Measurements from ENCODE around the gene CCL21.
A peak's percentile ranks its signal among the peaks of the same experiment; 100 is the strongest.

Gene CCL21

GRCh38 chr9:34684816-34685215, 25.1 kb downstream of the CCL21 start:
- TF ChIP-seq, protein P1, sequence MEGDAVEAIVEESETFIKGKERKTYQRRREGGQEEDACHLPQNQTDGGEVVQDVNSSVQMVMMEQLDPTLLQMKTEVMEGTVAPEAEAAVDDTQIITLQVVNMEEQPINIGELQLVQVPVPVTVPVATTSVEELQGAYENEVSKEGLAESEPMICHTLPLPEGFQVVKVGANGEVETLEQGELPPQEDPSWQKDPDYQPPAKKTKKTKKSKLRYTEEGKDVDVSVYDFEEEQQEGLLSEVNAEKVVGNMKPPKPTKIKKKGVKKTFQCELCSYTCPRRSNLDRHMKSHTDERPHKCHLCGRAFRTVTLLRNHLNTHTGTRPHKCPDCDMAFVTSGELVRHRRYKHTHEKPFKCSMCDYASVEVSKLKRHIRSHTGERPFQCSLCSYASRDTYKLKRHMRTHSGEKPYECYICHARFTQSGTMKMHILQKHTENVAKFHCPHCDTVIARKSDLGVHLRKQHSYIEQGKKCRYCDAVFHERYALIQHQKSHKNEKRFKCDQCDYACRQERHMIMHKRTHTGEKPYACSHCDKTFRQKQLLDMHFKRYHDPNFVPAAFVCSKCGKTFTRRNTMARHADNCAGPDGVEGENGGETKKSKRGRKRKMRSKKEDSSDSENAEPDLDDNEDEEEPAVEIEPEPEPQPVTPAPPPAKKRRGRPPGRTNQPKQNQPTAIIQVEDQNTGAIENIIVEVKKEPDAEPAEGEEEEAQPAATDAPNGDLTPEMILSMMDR (IDR thresholded peaks at IDR 0.05; ENCODE audit: low read depth, low read length): no peak

GRCh38 chr9:34684145-34684544, 25.8 kb downstream of the CCL21 start:
- TF ChIP-seq, protein P1 (IDR thresholded peaks at IDR 0.05; ENCODE audit: low read depth, low read length): no peak

More at GRCh38 chr9:34684816-34685215, 25.1 kb downstream of the CCL21 start:
- no peak overlapping the region for H3K4me3 ChIP-seq (ENCODE audit: low read depth, low read length)

DNA sequence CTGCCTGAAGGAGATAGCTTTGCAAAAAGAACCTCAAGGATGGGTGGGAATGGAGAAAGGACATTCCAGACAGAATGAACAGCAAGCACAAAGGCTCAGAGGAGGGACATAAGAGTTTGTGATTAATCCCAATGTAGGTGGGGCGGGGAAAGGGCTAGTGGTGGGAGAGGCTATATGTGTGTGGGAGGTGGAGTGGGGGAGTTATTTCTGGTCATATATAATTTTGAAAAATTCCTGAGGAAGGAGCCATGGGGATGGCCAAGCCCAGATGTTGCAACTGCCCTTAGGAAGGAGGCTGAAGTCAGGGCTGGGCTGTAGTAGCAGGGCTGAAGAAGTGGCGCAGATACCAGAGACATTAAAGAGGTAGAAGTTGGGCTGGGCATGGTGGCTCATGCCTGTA, 34.1 kb downstream of the CCL21 start:
- TF ChIP-seq, protein P1 (IDR thresholded peaks at IDR 0.05; ENCODE audit: low read depth, low read length): no peak
- no peak overlapping the region for H3K4me3 ChIP-seq (ENCODE audit: low read depth, low read length)

More at GRCh38 chr9:34684145-34684544, 25.8 kb downstream of the CCL21 start:
- H3K4me3 ChIP-seq (ENCODE audit: low read depth, low read length): no peak overlapping the region

GRCh38 chr9:34675048-34675714, 34.8 kb downstream of the CCL21 start:
- H3K4me3 ChIP-seq (ENCODE audit: low read depth, low read length): no peak overlapping the region
- TF ChIP-seq, protein P1 (IDR thresholded peaks at IDR 0.05; ENCODE audit: low read depth, low read length): peak; percentile 95

- TF ChIP-seq, protein P1 (IDR thresholded peaks at IDR 0.05; ENCODE audit: low read depth, low read length): no peak
- H3K4me3 ChIP-seq (ENCODE audit: low read depth, low read length): no peak overlapping the region
Measured at GRCh38 chr9:34674440-34674839, 35.5 kb downstream of the CCL21 start.

DNA sequence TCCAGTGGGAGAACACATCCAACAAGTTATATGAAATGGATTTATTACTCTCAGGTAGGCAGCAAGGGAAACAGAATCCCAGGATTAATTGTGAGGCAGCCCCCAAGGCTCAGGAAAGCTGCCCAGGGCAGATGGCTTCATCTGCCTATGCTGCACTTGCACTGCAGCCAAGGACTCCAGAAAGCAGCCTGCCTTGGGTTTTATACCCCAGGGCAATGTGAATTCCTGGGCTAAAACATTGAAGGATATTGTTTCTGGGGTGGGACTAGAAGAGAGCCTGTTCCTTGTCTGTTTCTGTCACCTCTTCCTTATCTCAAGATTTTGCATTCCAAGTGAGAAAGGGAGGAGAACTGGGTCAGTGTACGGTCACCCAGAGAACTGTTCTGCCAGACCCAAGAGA, 38.6 kb downstream of the CCL21 start:
- no peak overlapping the region for H3K4me3 ChIP-seq (ENCODE audit: low read depth, low read length)
- TF ChIP-seq, protein P1 (IDR thresholded peaks at IDR 0.05; ENCODE audit: low read depth, low read length): no peak

GRCh38 chr9:34669809-34670562, 40.0 kb downstream of the CCL21 start:
- no peak overlapping the region for H3K4me3 ChIP-seq (ENCODE audit: low read depth, low read length)
- TF ChIP-seq, protein P1 (IDR thresholded peaks at IDR 0.05; ENCODE audit: low read depth, low read length): no peak

Measured in WI38 (cell line).